ENCODE data around the gene ARL15.

The ARL15 gene

GRCh38 chr5:53936481-53937352 lies 373.7 kb downstream of the ARL15 start:
- DNase-seq (ENCODE audit: low spot score), result no peak

- no peak for DNase-seq (ENCODE audit: low spot score)
Observed at GRCh38 chr5:53934151-53934820, 376.1 kb downstream of the ARL15 start.

GRCh38 chr5:53932351-53932750 lies 378.0 kb downstream of the ARL15 start:
- DNase-seq (ENCODE audit: low spot score), result no peak

GRCh38 chr5:53930457-53930856 lies 379.9 kb downstream of the ARL15 start:
- DNase-seq (ENCODE audit: low spot score), result no peak

DNA sequence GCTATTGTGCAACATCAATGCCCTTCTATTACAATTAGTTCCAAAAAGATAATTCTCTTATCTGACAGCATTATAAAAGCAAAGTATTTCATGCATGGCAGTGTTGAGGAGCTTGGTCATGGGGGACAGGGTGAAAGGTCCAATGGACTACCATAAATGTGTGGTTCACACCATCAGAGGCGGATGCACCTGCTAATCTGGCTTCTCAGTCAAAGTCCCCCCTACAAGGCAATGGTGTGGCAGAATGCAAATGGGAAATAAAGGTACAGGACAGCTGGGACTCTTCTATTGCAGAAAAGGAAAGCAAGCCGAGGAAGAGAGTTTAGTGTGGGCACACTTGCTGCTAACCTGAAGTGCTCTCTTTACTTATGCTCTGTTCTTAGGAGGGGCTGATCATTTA lies 380.8 kb downstream of the ARL15 start:
- no peak for DNase-seq (ENCODE audit: low spot score)

DNA sequence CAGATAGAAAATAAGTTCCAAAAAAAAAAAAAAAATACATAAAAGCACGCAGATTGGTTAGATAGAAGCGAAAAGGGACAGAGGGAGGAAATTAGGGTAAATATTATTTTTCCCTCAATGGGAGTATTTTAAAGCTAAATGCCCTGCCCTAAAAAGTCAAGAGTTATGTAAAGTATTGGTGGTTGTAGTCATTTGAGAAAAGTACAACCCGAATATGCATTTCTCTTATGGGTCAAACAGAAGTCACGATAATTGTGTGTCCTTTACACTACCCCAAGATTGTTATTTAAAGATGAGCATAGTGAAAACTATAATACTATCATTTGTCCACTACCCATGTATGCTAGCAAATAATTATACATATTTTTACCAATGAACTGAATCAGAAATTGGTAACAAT lies 381.2 kb downstream of the ARL15 start:
- DNase-seq (ENCODE audit: low spot score), result no peak

- DNase-seq (ENCODE audit: low spot score), result no peak
Observed at GRCh38 chr5:53928641-53929040, 381.7 kb downstream of the ARL15 start.

DNA sequence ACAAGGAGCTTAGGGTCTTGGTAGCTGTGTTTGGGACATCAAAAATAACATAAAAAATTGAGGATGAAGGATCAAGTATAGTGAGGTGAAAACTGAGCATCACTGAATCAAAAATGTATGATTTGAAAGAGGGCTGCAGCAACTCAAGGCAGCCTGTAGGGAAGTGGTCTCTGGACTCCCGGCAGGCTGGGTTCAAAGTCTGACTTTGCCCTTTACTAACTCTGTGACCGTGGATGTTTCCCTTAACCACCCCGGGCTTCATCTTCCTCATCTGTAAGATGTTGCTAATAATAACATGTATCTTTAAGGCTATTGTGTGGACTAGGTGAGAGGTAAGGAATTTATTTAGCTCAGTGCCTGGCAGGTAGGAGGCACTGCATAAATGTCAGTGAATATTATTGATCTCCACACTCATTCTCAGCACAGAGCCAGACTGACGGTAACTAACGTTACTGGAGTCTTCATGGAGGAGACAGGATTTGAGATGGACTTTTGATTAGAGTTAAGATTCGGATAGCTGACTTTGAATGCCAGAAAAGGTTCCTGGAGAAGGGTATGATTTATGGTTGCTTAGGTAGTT lies 382.6 kb downstream of the ARL15 start:
- DNase-seq (ENCODE audit: low spot score), result no peak

GRCh38 chr5:53926026-53926425 lies 384.3 kb downstream of the ARL15 start:
- no peak for DNase-seq (ENCODE audit: low spot score)

DNA sequence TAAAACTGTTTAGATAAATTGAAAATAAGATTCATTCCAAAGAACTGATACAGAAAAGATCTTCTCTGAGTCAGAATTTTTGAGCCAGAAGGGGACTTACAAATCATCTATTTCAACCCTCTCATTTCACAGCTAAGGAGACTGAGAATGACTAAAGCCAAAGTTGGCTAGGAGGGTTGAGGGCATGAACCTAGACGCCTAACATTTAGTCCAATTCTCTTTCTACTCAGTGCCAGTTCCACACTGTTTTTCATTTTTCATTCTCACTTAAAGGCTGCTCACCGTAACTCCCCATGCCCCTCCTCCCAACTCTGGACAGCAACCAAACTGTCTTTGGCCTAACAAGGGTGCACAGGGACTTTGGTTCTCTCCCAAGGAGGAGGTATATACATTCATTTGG lies 386.0 kb downstream of the ARL15 start:
- DNase-seq (ENCODE audit: low spot score), result no peak

DNA sequence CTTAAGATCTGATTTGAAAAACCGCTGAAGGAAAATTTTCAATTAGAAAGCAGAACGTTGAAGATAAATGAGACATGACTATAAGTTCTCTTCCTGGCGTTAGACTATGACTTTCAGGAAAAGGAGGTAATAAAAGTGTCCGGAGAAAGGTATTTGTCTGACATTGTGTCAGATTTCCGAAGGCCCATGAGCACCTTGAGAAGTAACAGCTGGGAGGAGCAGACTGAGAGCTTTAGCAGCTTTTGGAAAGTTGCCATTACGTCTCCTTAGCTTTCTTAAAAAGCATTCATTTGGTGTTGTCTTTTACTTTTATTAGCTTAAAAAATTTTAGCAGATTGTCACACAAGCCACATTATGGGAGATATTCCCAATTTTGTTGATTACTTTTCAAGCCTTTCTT lies 386.4 kb downstream of the ARL15 start:
- no peak for DNase-seq (ENCODE audit: low spot score)

DNA sequence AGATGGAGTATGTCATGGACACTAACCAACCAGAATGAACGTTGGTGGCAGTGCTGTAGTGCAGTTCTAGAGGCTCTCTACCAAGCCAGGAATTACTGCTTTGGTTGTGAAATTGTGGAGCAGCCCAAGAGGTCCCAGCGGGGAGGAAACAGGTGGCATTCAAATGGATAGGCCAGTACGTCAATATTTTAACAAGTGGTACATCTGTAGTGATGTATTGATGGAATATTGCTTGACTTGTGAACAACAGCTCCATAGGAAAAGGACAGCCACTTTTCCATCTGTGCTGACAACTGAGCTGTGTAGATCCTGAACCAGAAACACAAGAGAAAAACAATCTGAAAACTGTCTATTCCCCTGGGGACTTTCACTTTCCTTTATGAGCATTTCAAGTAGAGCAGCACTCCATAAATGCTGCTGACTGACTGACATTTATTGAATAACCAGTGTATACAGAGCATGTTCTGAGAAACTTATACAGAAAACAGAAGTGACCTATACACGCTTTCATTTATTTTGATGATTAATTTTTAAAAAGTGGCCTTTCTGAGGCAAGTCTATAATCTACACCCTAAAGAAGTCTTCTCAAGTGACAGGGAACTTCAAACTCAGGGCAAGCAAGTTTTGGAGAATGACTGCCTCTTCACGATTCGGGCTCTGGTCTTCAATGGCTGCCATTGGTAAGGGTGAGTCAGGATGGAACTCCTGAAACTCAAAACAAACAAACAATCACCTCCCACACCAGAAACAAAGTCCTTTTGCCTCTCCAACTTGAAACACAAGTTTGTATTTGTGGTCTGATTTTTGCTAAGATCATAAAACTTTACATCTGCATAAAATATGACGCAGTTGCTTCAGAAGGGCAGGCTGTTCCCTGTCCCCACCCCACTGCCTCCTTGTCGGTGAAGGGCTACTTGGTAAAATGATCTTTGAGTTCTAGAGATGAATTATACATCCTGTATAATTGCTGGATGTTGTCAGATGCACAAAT lies 387.6 kb downstream of the ARL15 start:
- DNase-seq (ENCODE audit: low spot score), result no peak

DNA sequence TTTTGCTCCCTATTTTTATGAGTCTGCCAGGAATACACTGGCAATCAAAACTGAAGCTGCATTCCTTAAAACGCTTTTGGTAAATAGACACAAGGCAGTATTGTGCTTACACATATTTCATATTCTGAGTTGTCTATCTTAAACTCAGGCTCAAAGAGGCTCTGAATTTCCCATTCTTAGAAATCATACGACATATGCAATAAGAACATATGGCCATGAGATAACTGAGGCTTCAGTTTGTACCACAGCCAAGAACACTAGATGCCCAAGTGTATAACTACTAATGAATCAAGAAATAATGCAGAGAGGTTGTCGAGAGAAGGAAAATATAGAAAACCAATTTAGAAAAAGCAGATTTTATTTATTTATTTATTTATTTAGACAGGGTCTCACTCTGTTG lies 392.5 kb downstream of the ARL15 start:
- DNase-seq (ENCODE audit: low spot score), result no peak

- DNase-seq (ENCODE audit: low spot score), result no peak
Observed at GRCh38 chr5:53917095-53917494, 393.3 kb downstream of the ARL15 start.

- DNase-seq (ENCODE audit: low spot score), result no peak
Observed at GRCh38 chr5:53915120-53915519, 395.3 kb downstream of the ARL15 start.

DNA sequence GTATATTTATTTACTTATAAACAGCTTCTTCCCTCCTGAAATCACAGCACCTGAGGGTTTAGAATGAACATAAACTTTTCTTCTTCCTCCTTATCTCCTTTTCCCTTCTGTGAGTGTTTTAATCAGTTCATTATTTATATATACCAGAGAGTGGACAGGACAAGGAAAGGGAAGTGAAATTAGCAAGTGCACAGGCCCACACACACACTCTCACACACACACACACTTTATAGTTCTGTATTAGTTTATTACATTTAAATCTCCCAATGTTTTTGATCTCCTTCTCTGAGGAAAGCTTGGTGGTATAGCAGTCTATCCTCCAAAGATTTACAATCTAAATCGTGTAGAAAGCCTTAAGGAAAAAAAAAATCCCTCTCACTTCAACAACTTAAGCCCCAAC lies 396.4 kb downstream of the ARL15 start:
- no peak for DNase-seq (ENCODE audit: low spot score)

DNA sequence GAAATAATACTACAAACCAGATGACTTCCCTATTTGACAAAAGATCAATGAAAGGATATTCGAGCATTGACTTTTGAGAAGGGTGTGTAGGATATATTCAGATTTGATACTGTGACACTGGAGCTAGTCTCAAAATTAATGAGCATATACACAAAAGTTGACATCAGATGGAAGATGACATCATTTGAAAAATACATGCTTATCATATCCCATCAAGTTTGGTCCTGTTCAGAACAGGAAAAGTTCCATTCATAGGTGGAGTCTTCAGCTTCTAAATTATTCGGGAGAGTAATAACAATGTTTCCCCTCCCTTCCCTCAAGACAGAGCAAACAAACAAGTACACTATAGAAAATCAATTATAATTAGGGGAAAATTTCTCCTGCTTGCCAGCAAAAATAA lies 401.6 kb downstream of the ARL15 start:
- DNase-seq (ENCODE audit: low spot score), result no peak

GRCh38 chr5:53907827-53908226 lies 402.5 kb downstream of the ARL15 start:
- DNase-seq (ENCODE audit: low spot score), result no peak

DNA sequence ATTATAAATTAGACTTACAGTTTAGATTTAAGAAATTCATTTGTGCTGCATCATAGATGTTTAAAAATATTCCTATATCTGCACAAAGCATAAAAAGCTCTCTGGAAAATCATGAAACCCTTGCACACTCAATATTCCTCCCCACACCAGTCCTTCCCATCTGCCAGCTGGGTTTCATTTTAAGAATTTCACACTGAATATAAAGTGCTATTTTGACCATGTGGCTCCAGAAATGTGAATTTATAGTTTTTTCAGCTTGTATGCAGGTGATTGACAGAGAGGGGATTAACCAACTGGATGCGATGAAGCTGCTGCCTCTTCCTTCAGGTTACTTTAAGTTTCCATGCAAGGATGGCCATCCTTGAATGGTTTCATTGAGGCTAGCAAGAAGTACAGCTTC lies 403.6 kb downstream of the ARL15 start:
- DNase-seq (ENCODE audit: low spot score), result no peak

- no peak for DNase-seq (ENCODE audit: low spot score)
Observed at GRCh38 chr5:53902296-53902907, 408.0 kb downstream of the ARL15 start.

DNA sequence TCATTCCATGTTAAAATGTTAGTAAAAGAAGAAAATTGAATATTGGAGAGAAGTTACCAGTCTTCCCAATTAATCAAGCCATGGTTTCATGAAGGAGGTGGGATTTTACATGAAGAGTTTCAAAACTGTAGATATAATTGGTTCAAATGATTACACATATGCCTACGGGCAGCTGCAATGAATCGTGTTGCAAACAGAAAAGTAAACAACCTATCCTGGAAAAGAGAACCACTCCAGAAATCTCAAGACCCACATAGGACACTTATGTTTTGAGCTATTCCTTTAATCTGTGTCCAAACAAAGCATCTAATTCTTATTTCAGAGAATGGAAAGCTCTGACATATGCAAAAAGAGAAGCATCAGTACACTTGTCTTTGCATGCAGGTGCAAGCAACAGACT lies 409.7 kb downstream of the ARL15 start:
- DNase-seq (ENCODE audit: low spot score), result no peak
